TTC549 (cell line): Measurements from ENCODE around the gene ZNF578.
"Not testable (repeated sequence)": the region's sequence is repeated elsewhere in the genome, so short reads cannot be mapped to it uniquely, and the experiment has no call there.

Source experiments
- FAIRE-seq: peaks from 2 replicates; lab custom pipeline; 2012; peaks lifted over from hg19 to GRCh38; lab: Jason Lieb, UNC

The ZNF578 gene

GRCh38 chr19:52561611-52562010, 108.3 kb downstream of the ZNF578 start:
- FAIRE-seq = not testable (repeated sequence)
